A204.1 (cell line): ENCODE measurements around the gene ARL15.
"Not testable (repeated sequence)": the region's sequence is repeated elsewhere in the genome, so short reads cannot be mapped to it uniquely, and the experiment has no call there.

Experiments used
- FAIRE-seq: peaks from 2 replicates; lab custom pipeline; 2012; peaks lifted over from hg19 to GRCh38; lab: Jason Lieb, UNC

Gene ARL15

GRCh38 chr5:53884844-53885243 lies 425.5 kb downstream of the ARL15 start:
- no peak for FAIRE-seq

GRCh38 chr5:53884417-53884816 lies 426.0 kb downstream of the ARL15 start:
- FAIRE-seq, result no peak

- FAIRE-seq, result no peak
These were observed 427.7 kb downstream of the ARL15 start for GRCh38 chr5:53882676-53883031.

GRCh38 chr5:53882006-53882675 lies 428.2 kb downstream of the ARL15 start:
- no peak for FAIRE-seq

- FAIRE-seq, result no peak
These were observed 430.6 kb downstream of the ARL15 start for GRCh38 chr5:53879708-53880323.

GRCh38 chr5:53878015-53878414 lies 432.4 kb downstream of the ARL15 start:
- FAIRE-seq, result no peak

- no peak for FAIRE-seq
These were observed 433.1 kb downstream of the ARL15 start for GRCh38 chr5:53877243-53877642.

GRCh38 chr5:53874409-53874808 lies 436.0 kb downstream of the ARL15 start:
- no peak for FAIRE-seq

GRCh38 chr5:53873235-53873634 lies 437.1 kb downstream of the ARL15 start:
- no peak for FAIRE-seq

GRCh38 chr5:53871775-53872174 lies 438.6 kb downstream of the ARL15 start:
- no peak for FAIRE-seq

- FAIRE-seq, result no peak
These were observed 439.3 kb downstream of the ARL15 start for GRCh38 chr5:53871050-53871449.

GRCh38 chr5:53858700-53859456 lies 451.5 kb downstream of the ARL15 start:
- no peak for FAIRE-seq

- no peak for FAIRE-seq
These were observed 453.9 kb downstream of the ARL15 start for GRCh38 chr5:53856506-53856905.

- FAIRE-seq, result not testable (repeated sequence)
These were observed 473.4 kb downstream of the ARL15 start for GRCh38 chr5:53836851-53837430.

GRCh38 chr5:53834500-53834899 lies 475.9 kb downstream of the ARL15 start:
- FAIRE-seq, result no peak
